T-helper 2 cell (primary cell): ENCODE data around the gene LENEP.

Experiments used
- DNase-seq, 5 experiments: peaks; one replicate each; pipeline versions ENCODE4 v3.0.0 to v3.0.0-alpha.2; 2012 to 2022

The LENEP gene

DNA sequence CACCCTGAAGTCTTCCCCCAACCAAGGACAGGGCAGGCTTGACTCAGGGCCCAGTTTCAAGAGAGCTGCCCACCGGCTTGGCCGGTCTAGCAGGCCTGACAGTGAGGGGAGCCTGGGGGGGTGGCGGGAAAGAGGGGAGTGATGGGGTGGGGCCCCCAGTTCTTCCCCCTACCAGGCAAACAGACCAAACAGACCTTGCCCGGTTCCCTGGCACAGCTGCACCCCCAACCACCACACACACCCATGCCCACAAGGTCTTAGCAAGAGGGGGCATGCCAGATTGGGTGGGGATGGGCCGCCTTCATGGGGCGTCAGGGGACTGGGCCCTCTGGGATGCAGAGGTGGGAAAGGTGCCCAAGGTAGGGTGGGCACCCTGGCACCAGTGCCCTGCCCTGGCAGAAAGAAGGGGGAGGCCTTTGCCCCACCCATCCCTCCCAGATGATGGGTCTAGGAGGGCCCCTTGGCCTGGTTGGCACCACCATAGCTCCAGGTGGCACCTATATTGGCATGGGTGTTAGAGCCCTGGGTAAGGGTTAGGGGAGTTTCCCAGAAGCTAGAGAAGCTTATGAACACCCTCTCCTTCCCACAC, 18.1 kb downstream of the LENEP start:
- no peak for DNase-seq

GRCh38 chr1:155012026-155012546, 18.7 kb downstream of the LENEP start:
- DNase-seq: peak in 1 of 5 experiments; percentile 74

- DNase-seq: no peak
Measured at GRCh38 chr1:155012776-155013602, 19.6 kb downstream of the LENEP start.

- peak in 2 of 5 experiments; percentile 39 to 81 for DNase-seq
Measured at GRCh38 chr1:155013632-155014031, 20.2 kb downstream of the LENEP start.

DNA sequence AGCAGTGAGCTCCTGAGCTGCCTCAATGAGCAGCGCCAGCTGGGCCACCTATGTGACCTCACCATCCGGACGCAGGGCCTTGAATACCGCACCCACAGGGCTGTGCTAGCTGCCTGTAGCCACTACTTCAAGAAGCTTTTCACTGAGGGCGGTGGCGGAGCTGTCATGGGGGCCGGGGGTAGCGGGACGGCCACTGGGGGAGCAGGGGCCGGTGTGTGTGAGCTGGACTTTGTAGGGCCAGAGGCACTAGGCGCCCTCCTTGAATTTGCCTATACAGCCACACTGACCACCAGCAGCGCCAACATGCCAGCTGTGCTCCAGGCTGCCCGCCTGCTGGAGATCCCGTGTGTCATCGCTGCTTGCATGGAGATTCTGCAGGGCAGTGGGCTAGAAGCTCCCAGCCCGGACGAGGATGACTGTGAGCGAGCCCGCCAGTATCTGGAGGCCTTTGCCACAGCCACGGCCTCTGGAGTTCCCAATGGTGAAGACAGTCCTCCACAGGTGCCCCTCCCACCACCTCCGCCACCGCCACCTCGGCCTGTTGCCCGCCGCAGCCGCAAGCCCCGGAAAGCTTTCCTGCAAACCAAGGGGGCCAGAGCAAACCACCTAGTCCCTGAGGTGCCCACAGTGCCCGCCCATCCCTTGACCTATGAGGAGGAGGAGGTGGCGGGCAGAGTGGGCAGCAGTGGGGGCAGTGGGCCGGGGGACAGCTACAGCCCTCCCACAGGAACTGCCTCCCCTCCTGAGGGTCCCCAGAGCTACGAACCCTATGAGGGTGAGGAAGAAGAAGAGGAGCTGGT, 21.5 kb downstream of the LENEP start:
- DNase-seq: no peak

GRCh38 chr1:155015527-155016230, 22.3 kb downstream of the LENEP start:
- DNase-seq: no peak

- peak in 1 of 5 experiments; percentile 64 for DNase-seq
Measured at GRCh38 chr1:155016231-155016831, 22.9 kb downstream of the LENEP start.

GRCh38 chr1:155017041-155017945, 23.9 kb downstream of the LENEP start:
- DNase-seq: peak; percentile 80 to 88 (median 83)

GRCh38 chr1:155017946-155018316, 24.5 kb downstream of the LENEP start:
- DNase-seq: no peak

GRCh38 chr1:155018617-155019348, 25.4 kb downstream of the LENEP start:
- no peak for DNase-seq

DNA sequence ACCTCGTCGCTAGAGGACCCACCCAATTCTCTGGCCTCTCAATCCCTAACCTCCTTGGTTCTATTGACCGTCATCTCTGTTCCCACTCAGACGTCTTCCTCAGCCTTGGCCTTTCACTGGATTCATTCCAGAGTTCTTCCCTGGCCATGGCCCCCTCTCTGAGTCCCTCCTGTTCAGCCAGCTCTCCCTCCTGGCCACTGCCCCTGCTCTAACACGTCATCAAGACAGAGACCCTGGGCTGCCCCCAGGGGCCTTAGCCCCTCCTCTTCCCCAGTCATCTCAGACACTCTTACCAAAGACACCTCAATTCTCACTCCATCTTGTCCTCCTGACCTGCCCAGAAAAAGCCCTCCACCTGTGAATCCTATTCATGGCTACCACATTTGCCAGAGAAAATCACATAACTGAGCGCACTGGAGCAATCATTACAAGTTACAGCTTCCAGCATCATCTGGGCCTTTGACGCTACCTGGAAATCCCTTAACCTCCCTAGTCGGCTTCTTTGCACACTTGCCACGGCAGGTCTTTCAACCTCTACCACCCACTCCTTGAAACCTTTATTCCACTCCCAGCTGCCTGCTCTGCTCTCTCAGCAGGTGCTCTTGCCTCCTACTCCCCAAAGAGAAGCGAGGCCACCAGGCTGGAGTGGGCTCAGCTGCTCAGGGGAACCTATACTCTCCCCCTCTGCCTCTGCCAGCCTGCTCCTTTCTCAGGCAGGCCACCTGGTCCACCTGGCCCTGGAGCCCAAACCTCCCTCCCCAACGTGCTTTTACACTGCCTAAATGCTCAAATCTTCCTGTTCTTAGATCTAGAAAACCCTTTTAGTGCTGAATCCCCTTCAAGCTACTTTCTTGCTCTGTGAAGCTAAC, 26.2 kb downstream of the LENEP start:
- no peak for DNase-seq

- DNase-seq: no peak
Measured at GRCh38 chr1:155022136-155022926, 28.9 kb downstream of the LENEP start.

- no peak for DNase-seq
Measured at GRCh38 chr1:155022927-155023236, 29.5 kb downstream of the LENEP start.

DNA sequence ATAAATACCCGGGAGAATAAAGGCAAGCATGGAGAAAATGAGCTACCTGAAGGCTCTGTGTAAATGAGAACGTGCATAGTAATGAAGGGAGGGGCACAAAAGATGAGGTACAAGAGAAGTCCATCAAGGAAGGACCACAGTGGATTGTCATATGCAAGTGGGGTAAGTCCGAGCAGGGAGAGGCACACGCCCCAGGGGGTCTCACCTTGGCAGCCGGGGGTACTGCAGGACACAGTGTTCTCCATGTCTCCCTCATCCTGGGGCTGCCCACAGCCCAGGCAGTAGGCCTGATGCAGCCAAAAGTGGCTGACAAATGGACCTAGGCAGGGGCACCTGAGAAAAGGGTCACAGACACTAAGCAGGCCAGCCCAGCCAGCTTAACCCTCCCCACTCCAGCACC, 30.2 kb downstream of the LENEP start:
- DNase-seq: no peak

GRCh38 chr1:155024315-155024714, 30.9 kb downstream of the LENEP start:
- DNase-seq: no peak

GRCh38 chr1:155026154-155026553, 32.8 kb downstream of the LENEP start:
- DNase-seq: no peak

DNA sequence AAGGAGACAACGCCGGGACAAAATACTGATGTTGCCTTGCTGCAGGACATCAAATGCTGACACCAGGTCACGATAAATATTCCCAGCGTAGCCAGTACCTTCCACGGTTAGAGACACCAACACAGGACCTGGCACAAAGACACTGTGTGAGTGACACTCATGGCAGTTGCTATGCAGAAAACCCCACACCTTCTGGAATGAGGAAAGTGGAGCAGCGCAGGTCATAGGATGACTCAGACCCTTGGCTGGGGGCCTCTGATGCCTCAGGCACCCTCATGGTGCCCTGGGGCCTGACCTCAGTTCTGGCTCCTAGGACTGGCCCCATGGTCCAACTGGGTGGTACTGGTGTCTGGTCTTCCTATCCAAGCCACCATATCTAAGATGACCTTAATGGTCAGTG, 33.2 kb downstream of the LENEP start:
- DNase-seq: no peak

- no peak for DNase-seq
Measured at GRCh38 chr1:155029513-155030242, 36.3 kb downstream of the LENEP start.
